ENCODE results near the gene UTP3. TPM values are rescaled to one million over a fixed set of nuclear protein-coding genes. Genes with fewer than 3 reads are reported as not detected.

Gene UTP3
- total RNA-seq, result 16.1 and 20.9 TPM in 2 replicates

GRCh38 chr4:70687821-70688794, at the start of gene UTP3:
TSS of gene UTP3 (plus strand) at chr4:70688532. CDS start at chr4:70688678, 146 bp downstream.

GRCh38 chr4:70666369-70666768, 22.0 kb upstream of the UTP3 start, which contains the start of gene JCHAIN:
TSS of gene JCHAIN (minus strand) at chr4:70666508. CDS start at chr4:70666490, 18 bp downstream.

GRCh38 chr4:70721747-70722146, 33.4 kb downstream of the UTP3 start, which contains the start of gene RUFY3:
TSS of gene RUFY3 (plus strand) at chr4:70721964. CDS start at chr4:70722574, 610 bp downstream.

Other genes starting within 250 kb of the UTP3 start
- gene MUC7, start 216.3 kb upstream of the UTP3 start, total RNA-seq, result not detected in 2 replicates
- gene AMTN, start 170.0 kb upstream of the UTP3 start, total RNA-seq, result not detected in 2 replicates
- gene AMBN, start 96.3 kb upstream of the UTP3 start, total RNA-seq, result not detected in 2 replicates
- gene ENAM, start 59.8 kb upstream of the UTP3 start, total RNA-seq, result under 0.01 TPM in 2 replicates
- gene JCHAIN, start 22.0 kb upstream of the UTP3 start, total RNA-seq, result 1.7 and 1.9 TPM in 2 replicates
- gene RUFY3, start 33.4 kb downstream of the UTP3 start, total RNA-seq, result 17.7 and 25.9 TPM in 2 replicates
- gene GRSF1, start 151.4 kb downstream of the UTP3 start, total RNA-seq, result 68.9 and 90.2 TPM in 2 replicates
- 9.5 and 10.3 TPM in 2 replicates for gene MOB1B, start 213.8 kb downstream of the UTP3 start, total RNA-seq

All from myometrial cell (primary cell).